Brain pericyte (primary cell): ENCODE measurements around the gene TAPBP.
"Not testable (repeated sequence)": the region's sequence is repeated elsewhere in the genome, so short reads cannot be mapped to it uniquely, and the experiment has no call there.

ENCODE experiments used
- DNase-seq: peaks from one replicate; pipeline ENCODE4 v3.0.0-alpha.2; 2012; ENCODE audit warnings: low read depth, low spot score

Gene TAPBP

GRCh38 chr6:33296797-33297405 lies 17.0 kb downstream of the TAPBP start:
- DNase-seq: no peak

- DNase-seq: no peak
Measured at GRCh38 chr6:33295621-33296369, 18.1 kb downstream of the TAPBP start.

GRCh38 chr6:33294086-33294823 lies 19.6 kb downstream of the TAPBP start:
- DNase-seq: no peak

- no peak for DNase-seq
Measured at GRCh38 chr6:33292996-33293682, 20.7 kb downstream of the TAPBP start.

GRCh38 chr6:33290459-33290858 lies 23.4 kb downstream of the TAPBP start:
- DNase-seq: no peak

GRCh38 chr6:33289784-33290315 lies 24.0 kb downstream of the TAPBP start:
- no peak for DNase-seq

- DNase-seq: no peak
Measured at GRCh38 chr6:33288921-33289783, 24.7 kb downstream of the TAPBP start, which contains the start of the genes PFDN6 and WDR46. TSS of gene PFDN6 (plus strand) at chr6:33289601. CDS start at chr6:33289857, 256 bp downstream. TSS of gene WDR46 (minus strand) at chr6:33289239. CDS start at chr6:33289170, 69 bp downstream.

- no peak for DNase-seq
Measured at GRCh38 chr6:33288141-33288920, 25.5 kb downstream of the TAPBP start.

- DNase-seq: no peak
Measured at GRCh38 chr6:33286946-33287914, 26.6 kb downstream of the TAPBP start.

- not testable (repeated sequence) for DNase-seq
Measured at GRCh38 chr6:33285214-33285613, 28.7 kb downstream of the TAPBP start.

- no peak for DNase-seq
Measured at GRCh38 chr6:33280539-33280938, 33.3 kb downstream of the TAPBP start.

- no peak for DNase-seq
Measured at GRCh38 chr6:33279971-33280511, 33.8 kb downstream of the TAPBP start.

GRCh38 chr6:33279257-33279695 lies 34.6 kb downstream of the TAPBP start:
- no peak for DNase-seq

GRCh38 chr6:33278810-33279209 lies 35.1 kb downstream of the TAPBP start:
- no peak for DNase-seq

- DNase-seq: no peak
Measured at GRCh38 chr6:33278392-33278741, 35.5 kb downstream of the TAPBP start.

GRCh38 chr6:33277663-33278391 lies 36.1 kb downstream of the TAPBP start:
- no peak for DNase-seq

GRCh38 chr6:33276864-33277662 lies 36.8 kb downstream of the TAPBP start, which contains the start of gene B3GALT4:
TSS of gene B3GALT4 (plus strand) at chr6:33277123. CDS start at chr6:33277420, 297 bp downstream.
- DNase-seq: no peak
